ACC112 (cell line): ENCODE data around the gene LILRB1.
"Not testable (repeated sequence)": the region's sequence is repeated elsewhere in the genome, so short reads cannot be mapped to it uniquely, and the experiment has no call there.

Experiments used
- H2AFZ ChIP-seq: fragments of 200-600 bp; sonication (generic); one replicate; pipeline ENCODE4 v1.6.0; 2017; ENCODE audit warnings: antibody characterized with exemption, low read length; ENCODE audit not compliant: unreplicated experiment
- H3K27ac ChIP-seq: fragments of 200-600 bp; sonication (generic); 2 replicates; pipeline ENCODE4 v1.5.1; 2014; ENCODE audit warnings: low read depth, mild to moderate bottlenecking, antibody characterized with exemption, low read length, moderate library complexity
- H3K27me3 ChIP-seq: fragments of 200-600 bp; sonication (generic); 2 replicates; pipeline ENCODE4 v1.6.1; 2014; ENCODE audit warnings: mild to moderate bottlenecking, antibody characterized with exemption, low read length, moderate library complexity, mixed read lengths; ENCODE audit not compliant: insufficient read depth
- H3K36me3 ChIP-seq: fragments of 200-600 bp; sonication (generic); 2 replicates; pipeline ENCODE4 v1.6.1; 2016; ENCODE audit warnings: mild to moderate bottlenecking, antibody characterized with exemption, low read length, moderate library complexity, mixed read lengths; ENCODE audit not compliant: insufficient read depth
- H3K4me1 ChIP-seq: fragments of 200-600 bp; sonication (generic); one replicate; pipeline ENCODE4 v1.6.1; 2016; ENCODE audit warnings: low read length, mixed read lengths; ENCODE audit not compliant: insufficient read depth, unreplicated experiment, control insufficient read depth
- H3K4me3 ChIP-seq: fragments of 200-600 bp; sonication (generic); 2 replicates; pipeline ENCODE4 v1.5.1; 2014; ENCODE audit warnings: mild to moderate bottlenecking, low read depth, low read length
- H3K79me2 ChIP-seq: fragments of 200-600 bp; sonication (generic); one replicate; pipeline ENCODE4 v1.6.0; 2016; ENCODE audit warnings: low read length; ENCODE audit not compliant: control insufficient read depth, unreplicated experiment, insufficient read depth

The LILRB1 gene

DNA sequence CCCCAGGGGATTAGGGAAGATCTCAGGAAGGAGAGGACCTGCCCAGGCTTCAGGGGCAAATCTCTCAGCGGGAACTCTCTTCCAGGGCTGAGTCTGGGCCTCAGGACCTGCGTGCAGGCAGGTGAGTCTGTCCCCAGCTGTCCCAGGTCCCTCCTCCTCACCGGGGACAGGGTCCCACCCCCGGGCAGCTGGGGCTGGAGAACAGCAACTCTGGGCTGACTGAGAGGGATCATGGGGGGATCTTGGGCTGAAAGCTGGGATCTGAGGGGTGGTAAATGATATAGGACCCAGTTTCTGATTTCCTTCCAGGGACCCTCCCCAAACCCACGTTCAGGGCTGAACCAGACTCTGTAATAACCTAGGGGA lies 22.5 kb upstream of the LILRB1 start:
- Histone ChIP-seq H2AFZ (no peak overlapping the region), H3K4me1 (no peaks in the 10 kb centered on the region), H3K36me3 (no peaks in the 10 kb centered on the region), H3K4me3 (no peak overlapping the region), H3K27ac (no peak overlapping the region), H3K27me3 (no peaks in the 10 kb centered on the region), H3K79me2 (no peaks in the 10 kb centered on the region)

DNA sequence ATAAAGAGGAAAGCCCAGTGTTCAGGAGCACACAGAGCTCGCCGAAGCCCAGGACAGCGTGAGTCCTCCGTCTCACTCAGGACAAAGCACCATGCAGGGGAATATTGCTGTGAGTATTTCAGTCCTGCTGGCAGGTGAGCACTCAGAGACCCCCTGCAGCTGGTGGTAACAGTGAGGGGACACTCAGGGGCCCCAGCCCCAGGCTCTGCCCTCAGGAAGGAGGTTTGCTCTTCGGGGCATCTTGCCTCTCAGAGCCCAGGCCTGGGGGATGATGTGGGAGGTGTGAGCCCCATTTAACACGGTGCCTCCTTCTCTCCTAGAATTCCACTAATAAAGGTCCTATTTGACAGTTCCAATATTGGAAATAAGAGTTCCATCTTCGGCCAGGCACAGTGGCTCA lies 22.1 kb upstream of the LILRB1 start:
- Histone ChIP-seq H3K27me3 (no peaks in the 10 kb centered on the region), H3K4me3 (no peak overlapping the region), H3K27ac (no peak overlapping the region), H3K4me1 (no peaks in the 10 kb centered on the region), H3K36me3 (no peaks in the 10 kb centered on the region), H3K79me2 (no peaks in the 10 kb centered on the region), H2AFZ (no peak overlapping the region)

DNA sequence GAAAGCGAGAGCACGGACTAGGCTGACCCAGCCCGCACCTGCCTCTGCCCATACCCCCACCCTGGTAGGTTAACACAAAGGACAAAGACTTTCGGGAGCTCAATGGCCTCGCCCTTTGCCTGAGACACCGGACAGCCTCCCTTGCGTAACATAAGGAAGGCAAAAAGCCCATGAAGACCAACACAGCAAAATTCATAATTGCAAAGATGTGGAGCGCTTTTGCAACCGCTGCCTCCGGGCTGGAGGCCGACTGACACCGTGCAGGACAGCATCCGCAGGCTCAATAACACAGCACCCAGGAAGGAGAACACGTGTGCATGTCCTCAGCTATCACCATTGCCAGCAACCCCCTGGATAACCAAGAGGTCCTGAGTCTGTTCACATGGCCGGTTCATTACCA lies 21.5 kb upstream of the LILRB1 start:
- Histone ChIP-seq H3K27ac (no peak overlapping the region), H2AFZ (no peak overlapping the region), H3K4me3 (no peak overlapping the region), H3K79me2 (no peaks in the 10 kb centered on the region), H3K27me3 (no peaks in the 10 kb centered on the region), H3K36me3 (no peaks in the 10 kb centered on the region), H3K4me1 (no peaks in the 10 kb centered on the region)

DNA sequence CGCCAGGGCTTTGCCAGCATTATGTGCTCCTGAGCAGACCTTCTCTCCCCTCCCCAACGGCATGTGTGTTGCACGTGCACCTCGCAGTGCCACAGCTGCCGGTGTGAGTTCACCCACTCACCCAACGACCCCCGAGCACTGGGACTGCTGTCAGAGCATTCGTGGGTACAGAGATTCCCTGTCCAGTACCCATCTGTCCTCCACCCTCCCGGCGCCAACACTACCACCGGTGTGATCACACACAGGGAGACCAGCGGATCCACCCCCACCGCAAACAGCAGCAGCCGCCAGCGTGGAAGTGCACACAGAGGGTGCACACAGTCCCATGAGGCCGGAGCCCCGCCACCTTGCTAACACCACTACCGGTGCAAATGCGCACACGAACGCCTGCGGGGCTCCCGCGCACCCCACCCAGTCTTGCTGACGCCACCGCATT lies 20.9 kb upstream of the LILRB1 start:
- no peaks in the 10 kb centered on the region for H3K79me2 ChIP-seq
- no peak overlapping the region for H3K27ac ChIP-seq
- no peaks in the 10 kb centered on the region for H3K4me1 ChIP-seq
- no peaks in the 10 kb centered on the region for H3K36me3 ChIP-seq
- no peaks in the 10 kb centered on the region for H3K27me3 ChIP-seq
- H2AFZ ChIP-seq, result no peak overlapping the region
- no peak overlapping the region for H3K4me3 ChIP-seq

DNA sequence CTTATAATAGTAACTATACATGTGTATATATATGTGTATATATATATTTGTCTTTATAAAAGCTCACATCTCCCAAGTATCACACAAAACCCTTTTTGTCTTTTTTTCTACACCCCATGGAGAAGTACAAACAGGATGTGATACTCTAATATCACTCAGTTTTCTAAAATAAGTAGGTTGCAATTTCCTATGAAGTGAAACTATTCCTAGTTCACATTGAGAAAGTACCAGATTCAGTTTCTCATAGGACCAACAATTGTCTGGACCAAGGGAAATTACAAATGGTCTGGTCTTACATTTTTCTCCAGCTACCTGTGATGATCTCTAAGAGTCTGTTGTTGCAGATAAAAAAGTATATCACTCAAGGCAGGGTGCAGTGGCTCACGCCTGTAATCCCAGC lies 17.9 kb upstream of the LILRB1 start:
- H3K27me3 ChIP-seq, result no peaks in the 10 kb centered on the region
- no peak overlapping the region for H3K4me3 ChIP-seq
- no peak overlapping the region for H2AFZ ChIP-seq
- H3K36me3 ChIP-seq, result no peaks in the 10 kb centered on the region
- H3K27ac ChIP-seq, result no peak overlapping the region
- no peaks in the 10 kb centered on the region for H3K4me1 ChIP-seq
- no peaks in the 10 kb centered on the region for H3K79me2 ChIP-seq

DNA sequence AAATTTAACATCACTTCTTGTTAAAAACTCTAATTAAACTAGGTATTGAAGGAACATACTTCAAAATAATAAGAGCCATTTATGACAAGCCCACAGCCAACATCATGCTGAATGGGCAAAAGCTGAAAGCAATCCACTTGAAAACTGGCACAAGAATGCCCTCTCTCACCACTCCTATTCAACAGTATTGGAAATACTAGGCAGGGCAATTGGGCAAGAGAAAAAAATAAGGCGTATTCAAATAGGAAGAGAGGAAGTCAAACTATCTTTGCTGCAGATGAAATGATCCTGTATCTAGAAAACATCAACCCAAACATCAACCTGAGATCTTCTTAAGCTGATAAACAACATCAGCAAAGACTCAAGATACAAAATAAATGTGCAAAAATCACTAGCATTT lies 15.6 kb upstream of the LILRB1 start:
- no peaks in the 10 kb centered on the region for H3K79me2 ChIP-seq
- no peak overlapping the region for H2AFZ ChIP-seq
- no peaks in the 10 kb centered on the region for H3K4me1 ChIP-seq
- H3K27me3 ChIP-seq, result no peaks in the 10 kb centered on the region
- H3K4me3 ChIP-seq, result no peak overlapping the region
- H3K36me3 ChIP-seq, result no peaks in the 10 kb centered on the region
- H3K27ac ChIP-seq, result no peak overlapping the region

DNA sequence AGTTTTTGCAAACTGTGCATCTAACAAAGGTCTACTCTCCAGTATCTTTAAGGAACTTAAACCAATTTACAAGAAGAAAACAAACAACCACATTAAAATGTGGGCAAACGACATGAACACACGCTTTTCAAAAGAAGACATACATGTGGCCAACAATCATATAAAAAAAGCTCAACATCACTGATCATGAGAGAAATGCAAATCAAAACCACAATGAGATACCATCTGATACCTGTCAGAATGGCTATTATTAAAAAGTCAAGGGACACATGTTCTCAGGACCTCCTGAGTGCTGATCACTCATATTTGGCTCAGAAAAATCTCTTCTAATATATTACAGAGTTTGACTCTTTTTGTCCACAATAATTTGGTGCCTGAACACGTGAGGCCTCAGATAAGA lies 14.2 kb upstream of the LILRB1 start:
- Histone ChIP-seq H2AFZ (no peak overlapping the region), H3K27ac (no peak overlapping the region), H3K4me3 (no peak overlapping the region)

DNA sequence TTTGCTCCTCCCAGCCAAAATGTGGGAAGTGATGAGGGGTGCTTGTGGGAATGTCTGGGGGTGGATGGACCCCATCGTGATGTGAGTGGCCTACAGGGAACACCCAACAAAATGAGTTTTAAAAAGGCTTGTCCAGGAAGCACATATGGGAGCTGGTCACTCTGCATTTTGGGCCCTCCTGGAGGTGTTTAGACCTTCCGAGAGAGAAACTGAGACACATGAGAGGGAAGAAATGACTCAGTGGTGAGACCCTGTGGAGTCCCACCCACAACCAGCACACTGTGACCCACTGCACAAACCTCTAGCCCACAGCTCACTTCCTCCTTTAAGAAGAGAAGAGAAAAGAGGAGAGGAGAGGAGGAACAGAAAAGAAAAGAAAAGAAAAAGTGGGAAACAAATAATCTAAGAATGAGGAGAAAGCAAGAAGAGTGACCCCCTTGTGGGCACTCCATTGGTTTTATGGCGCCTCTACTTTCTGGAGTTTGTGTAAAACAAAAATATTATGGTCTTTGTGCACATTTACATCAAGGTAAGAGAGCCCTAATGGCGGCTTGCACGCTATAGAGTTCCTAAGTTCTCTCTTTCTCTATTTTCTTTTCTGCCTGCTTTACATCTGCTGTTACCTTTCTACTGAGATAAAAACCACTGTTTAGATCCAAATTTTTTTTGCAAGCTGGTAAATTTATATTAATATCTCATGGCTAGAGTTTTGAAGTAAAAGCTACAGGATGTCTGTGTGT lies 13.3 kb upstream of the LILRB1 start:
- no peaks in the 10 kb centered on the region for H3K79me2 ChIP-seq
- no peak overlapping the region for H3K27ac ChIP-seq
- no peaks in the 10 kb centered on the region for H3K36me3 ChIP-seq
- no peaks in the 10 kb centered on the region for H3K27me3 ChIP-seq
- no peaks in the 10 kb centered on the region for H3K4me1 ChIP-seq
- no peak overlapping the region for H3K4me3 ChIP-seq
- H2AFZ ChIP-seq, result no peak overlapping the region

More for the DNA sequence above, 14.2 kb upstream of the LILRB1 start:
- Histone ChIP-seq H3K36me3 (no peaks in the 10 kb centered on the region), H3K79me2 (no peaks in the 10 kb centered on the region), H3K27me3 (no peaks in the 10 kb centered on the region), H3K4me1 (no peaks in the 10 kb centered on the region)

DNA sequence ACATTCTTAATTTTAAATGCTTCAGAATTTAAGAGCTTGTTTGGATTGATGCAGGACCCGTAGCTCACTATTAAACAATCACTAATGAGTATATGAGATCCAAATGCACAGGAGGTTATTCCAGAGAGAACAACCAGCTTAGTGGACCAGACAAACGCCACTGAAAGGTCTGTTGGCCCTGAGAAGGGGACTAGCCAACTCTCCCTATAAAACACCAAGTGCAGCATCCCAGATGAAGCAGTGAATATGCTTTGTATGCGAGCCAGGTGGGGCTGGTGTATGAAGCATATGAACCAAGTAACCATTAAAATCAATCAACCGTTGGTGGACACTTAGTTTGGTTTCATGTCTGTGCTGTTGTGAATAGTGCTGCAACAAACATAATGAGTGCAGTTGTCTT lies 9.8 kb upstream of the LILRB1 start:
- Histone ChIP-seq H3K4me3 (no peak overlapping the region), H2AFZ (no peak overlapping the region), H3K27ac (no peak overlapping the region), H3K27me3 (no peaks in the 10 kb centered on the region), H3K36me3 (no peaks in the 10 kb centered on the region), H3K4me1 (no peaks in the 10 kb centered on the region), H3K79me2 (no peaks in the 10 kb centered on the region)

DNA sequence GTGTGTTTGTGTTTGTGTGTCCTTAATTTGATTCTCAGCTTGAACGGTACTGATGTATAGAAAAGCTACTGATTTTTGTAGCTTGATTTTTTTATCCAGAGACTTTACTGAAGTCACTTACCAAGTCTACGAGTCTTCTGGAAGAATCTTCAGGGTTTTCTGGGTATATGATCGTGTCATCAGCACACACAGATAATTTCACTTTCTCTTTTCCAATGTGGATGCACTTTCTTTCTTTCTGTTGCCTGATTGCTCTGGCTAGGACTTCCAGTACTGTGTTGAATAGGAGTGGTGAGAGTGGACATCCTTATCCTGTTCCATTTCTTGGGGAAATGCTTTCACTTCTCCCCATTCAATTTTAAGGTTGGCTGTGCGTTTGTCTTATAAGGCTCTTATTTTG lies 7.9 kb upstream of the LILRB1 start:
- Histone ChIP-seq H3K27me3 (no peaks in the 10 kb centered on the region), H3K27ac (no peak overlapping the region), H3K36me3 (no peaks in the 10 kb centered on the region), H3K79me2 (no peaks in the 10 kb centered on the region), H2AFZ (no peak overlapping the region), H3K4me3 (no peak overlapping the region), H3K4me1 (no peaks in the 10 kb centered on the region)

DNA sequence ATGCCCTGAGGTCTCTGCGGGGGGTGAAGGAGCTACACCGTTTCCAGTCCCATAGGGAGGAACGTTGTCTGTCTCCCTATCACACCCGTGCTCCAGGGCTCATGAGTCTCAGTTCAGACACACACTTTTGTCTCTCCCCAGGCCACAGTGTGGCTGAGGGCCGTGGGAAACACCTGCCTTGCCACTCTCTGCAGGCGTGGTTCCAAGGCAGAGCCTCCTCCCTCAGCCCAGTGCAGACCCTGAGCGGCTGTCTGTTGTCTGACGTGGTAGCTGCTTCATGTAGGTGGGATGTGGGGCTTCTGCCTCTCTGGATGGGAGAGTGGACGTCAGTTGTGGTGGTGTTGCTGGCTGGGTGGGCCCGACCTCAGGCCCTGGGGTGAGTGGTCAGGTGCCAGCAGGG lies 6.0 kb upstream of the LILRB1 start:
- not testable (repeated sequence) for H3K27ac ChIP-seq, H3K4me1 ChIP-seq, H3K4me3 ChIP-seq, H3K79me2 ChIP-seq, H3K27me3 ChIP-seq, H2AFZ ChIP-seq, H3K36me3 ChIP-seq
